RPMI7951 (cell line): Measurements from ENCODE around the gene CA14. TPM values are rescaled to one million over a fixed set of nuclear protein-coding genes. Genes with fewer than 3 reads are reported as not detected.
"Not testable (repeated sequence)": the region's sequence is repeated elsewhere in the genome, so short reads cannot be mapped to it uniquely, and the experiment has no call there.

Experiments used
- DNase-seq: peaks from one replicate; pipeline ENCODE4 v3.0.0-alpha.2; 2012; ENCODE audit warnings: low read depth
- total RNA-seq: library from RNA; depleted of rRNA; stranded (reverse); fragments of >200 nt; shearing (Covaris generic); gene quantifications from 2 replicates; pipeline ENCODE4 v1.2.3, GENCODE V29; 2014; rRNA removed

The CA14 gene
- total RNA-seq, result not detected in 2 replicates

- no peak for DNase-seq
Observed at GRCh38 chr1:150257624-150258585, at the start of gene CA14. Gene CA14 (plus strand): TSS chr1:150257774. CDS start chr1:150258129, 355 bp downstream.

GRCh38 chr1:150208460-150208859 is 49.1 kb upstream of the CA14 start:
- DNase-seq, result not testable (repeated sequence)

GRCh38 chr1:150210091-150210490 is 47.5 kb upstream of the CA14 start:
- DNase-seq, result no peak

- DNase-seq, result no peak
Observed at GRCh38 chr1:150210706-150211105, 46.9 kb upstream of the CA14 start.

GRCh38 chr1:150212070-150212469 is 45.5 kb upstream of the CA14 start:
- DNase-seq, result no peak

GRCh38 chr1:150213170-150214098 is 44.1 kb upstream of the CA14 start:
- peak; percentile 93 for DNase-seq

- DNase-seq, result not testable (repeated sequence)
Observed at GRCh38 chr1:150214099-150214756, 43.3 kb upstream of the CA14 start.

- not testable (repeated sequence) for DNase-seq
Observed at GRCh38 chr1:150215855-150216254, 41.7 kb upstream of the CA14 start.

GRCh38 chr1:150221552-150221951 is 36.0 kb upstream of the CA14 start:
- DNase-seq, result peak; percentile 17

- no peak for DNase-seq
Observed at GRCh38 chr1:150224983-150225382, 32.6 kb upstream of the CA14 start.

GRCh38 chr1:150225546-150225945 is 32.0 kb upstream of the CA14 start:
- no peak for DNase-seq

GRCh38 chr1:150226486-150226885 is 31.1 kb upstream of the CA14 start:
- DNase-seq, result no peak

GRCh38 chr1:150227228-150227627 is 30.3 kb upstream of the CA14 start:
- no peak for DNase-seq

- DNase-seq, result not testable (repeated sequence)
Observed at GRCh38 chr1:150228246-150228645, 29.3 kb upstream of the CA14 start.

GRCh38 chr1:150232921-150233320 is 24.7 kb upstream of the CA14 start:
- not testable (repeated sequence) for DNase-seq

GRCh38 chr1:150233359-150234308 is 23.9 kb upstream of the CA14 start:
- no peak for DNase-seq

- no peak for DNase-seq
Observed at GRCh38 chr1:150234309-150234565, 23.3 kb upstream of the CA14 start.

GRCh38 chr1:150234566-150235293 is 22.8 kb upstream of the CA14 start:
- DNase-seq, result peak; percentile 83

GRCh38 chr1:150235294-150235851 is 22.2 kb upstream of the CA14 start:
- DNase-seq, result no peak
